Measurements from ENCODE around the gene MRPL17.

GRCh38 chr11:6646071-6646470 lies 37.1 kb downstream of the MRPL17 start:
- TF ChIP-seq POU2F2 (IDR thresholded peaks at IDR 0.05; ENCODE audit: low read depth, low read length), result no peak
- no peak for TF ChIP-seq POLR2A (IDR thresholded peaks at IDR 0.05; ENCODE audit: low read depth, low read length)
- TF ChIP-seq POLR2AphosphoS5 (IDR thresholded peaks at IDR 0.05; ENCODE audit: low read depth, low read length), result no peak
- no peak for TF ChIP-seq TAF1 (IDR thresholded peaks at IDR 0.05; ENCODE audit: low read depth, low read length)
